ENCODE data around the gene NPC2. TPM values are rescaled to one million over a fixed set of nuclear protein-coding genes. Genes with fewer than 3 reads are reported as not detected.

NPC2 gene
- total RNA-seq, 1 experiment from 2014 or later: 137 TPM

- peak overlapping the region; percentile 21; the same call in 1 of the 2 replicates for H3K14ac ChIP-seq (ENCODE audit: insufficient read depth, low read length)
- no peak overlapping the region for H2BK12ac ChIP-seq (ENCODE audit: insufficient read length, low read depth, low read length)
- no peak overlapping the region for H2BK15ac ChIP-seq (ENCODE audit: low read depth, low read length)
- no peak overlapping the region for H2BK5ac ChIP-seq (ENCODE audit: insufficient read length, low read length)
- no peaks in the 10 kb centered on the region for H3K4me1 ChIP-seq (ENCODE audit: insufficient read depth, low read length)
- H2BK120ac ChIP-seq (ENCODE audit: low read depth, low read length, poor library complexity, severe bottlenecking): no peak overlapping the region
- H3T11ph ChIP-seq (ENCODE audit: low read length): no peak overlapping the region
- no peak overlapping the region for H3K4me3 Mint-ChIP-seq
- H3K79me1 ChIP-seq (ENCODE audit: insufficient read depth, low read depth, low read length, poor library complexity, severe bottlenecking): no peaks in the 10 kb centered on the region
- no peak overlapping the region for H3K4ac ChIP-seq (ENCODE audit: low read depth, low read length)
- no peaks in the 10 kb centered on the region for H3K79me2 ChIP-seq (ENCODE audit: insufficient read depth, low read length)
- no peak overlapping the region for H4K5ac ChIP-seq (ENCODE audit: insufficient read length, low read depth, low read length)
- DNase-seq: no peak
- H3K36me3 Mint-ChIP-seq (ENCODE audit: insufficient read depth in 1 of 3, low read depth in 3 of 3): peaks cover 3 to 9% (median 4%) of the 10 kb centered on the region in 3 experiments; a peak in 4 of 7 replicates
- H2BK20ac ChIP-seq (ENCODE audit: low read depth, low read length, poor library complexity, severe bottlenecking): no peak overlapping the region
- H3K27ac ChIP-seq (ENCODE audit: insufficient read length, low read depth, low read length): no peak overlapping the region
- no peaks in the 10 kb centered on the region for H3K9me3 ChIP-seq (ENCODE audit: control insufficient read depth, low read depth, low read length)
- WGBS (ENCODE audit: extremely low coverage, insufficient read length, low lambda C conversion rate): no CpG with 5 or more reads among the region's 6 CpGs
- H4K8ac ChIP-seq (replicated peaks; ENCODE audit: insufficient read length, low read depth, low read length): no peak overlapping the region
- peaks cover 3% of the 10 kb centered on the region for H3K27me3 Mint-ChIP-seq (ENCODE audit: low read depth)
- H3K27me3 ChIP-seq (ENCODE audit: insufficient read depth, low read length): no peaks in the 10 kb centered on the region
- peaks cover 2 to 7% of the 10 kb centered on the region in 2 experiments; a peak in 4 of 5 replicates for H3K9me3 Mint-ChIP-seq
- no peak overlapping the region for H3K56ac ChIP-seq (ENCODE audit: insufficient read length, low read depth, low read length)
- H3K27ac Mint-ChIP-seq: 0 out of 7 replicates have a peak overlapping the region, but pooled peaks of 2 of the 3 experiments have one; percentile 12 to 76
- H3K23ac ChIP-seq (ENCODE audit: insufficient read length, low read depth, low read length): no peak overlapping the region
- peaks cover 5 to 21% of the 10 kb centered on the region in 2 experiments for H3K4me1 Mint-ChIP-seq
- H4K91ac ChIP-seq (ENCODE audit: insufficient read length, low read depth, low read length): no peak overlapping the region
- no peaks in the 10 kb centered on the region for H3K23me2 ChIP-seq (ENCODE audit: insufficient read length, low read depth, low read length, poor library complexity, severe bottlenecking)
- H3K18ac ChIP-seq (ENCODE audit: insufficient read length, low read depth, low read length): no peak overlapping the region
- no peaks in the 10 kb centered on the region for H4K20me1 ChIP-seq (ENCODE audit: control insufficient read depth, insufficient read depth, insufficient read length)
- H3K4me2 ChIP-seq (ENCODE audit: insufficient read depth, insufficient read length, low read length): no peak overlapping the region
- H2AK5ac ChIP-seq (ENCODE audit: insufficient read length, low read length): no peak overlapping the region
- no peak overlapping the region for H2AFZ ChIP-seq (ENCODE audit: low read length)
- TF ChIP-seq CTCF (conservative IDR thresholded peaks at IDR 0.05): no peak
- H3K9ac ChIP-seq (ENCODE audit: extremely low read depth, insufficient read length, low read length): no peak overlapping the region
Measured at GRCh38 chr14:74459976-74460375, 33.1 kb downstream of the NPC2 start.
